Raji (cell line): ENCODE measurements around the gene LMTK3.

Experiments used
- POLR2A ChIP-seq: IDR thresholded peaks from 2 replicates; pipeline ENCODE4 v1.6.1; 2011; ENCODE audit warnings: low read depth, low read length, control low read depth; ENCODE audit not compliant: insufficient read depth

LMTK3 gene

GRCh38 chr19:48511800-48512503, at the start of gene LMTK3:
Gene LMTK3, minus strand, starts transcription at chr19:48511835. Its CDS starts 259 bp downstream, at chr19:48511576.
- no peak for TF ChIP-seq POLR2A

GRCh38 chr19:48561412-48561811, 49.8 kb upstream of the LMTK3 start:
- no peak for TF ChIP-seq POLR2A

- TF ChIP-seq POLR2A = no peak
Observed at GRCh38 chr19:48560095-48560530, 48.5 kb upstream of the LMTK3 start.

GRCh38 chr19:48558018-48558684, 46.5 kb upstream of the LMTK3 start:
- no peak for TF ChIP-seq POLR2A

- no peak for TF ChIP-seq POLR2A
Observed at GRCh38 chr19:48556825-48557224, 45.2 kb upstream of the LMTK3 start.

GRCh38 chr19:48556163-48556562, 44.5 kb upstream of the LMTK3 start:
- no peak for TF ChIP-seq POLR2A

GRCh38 chr19:48554385-48555091, 42.9 kb upstream of the LMTK3 start:
- no peak for TF ChIP-seq POLR2A

- no peak for TF ChIP-seq POLR2A
Observed at GRCh38 chr19:48553676-48554384, 42.2 kb upstream of the LMTK3 start.

- no peak for TF ChIP-seq POLR2A
Observed at GRCh38 chr19:48552406-48553322, 41.0 kb upstream of the LMTK3 start.

GRCh38 chr19:48551437-48552302, 40.0 kb upstream of the LMTK3 start, which contains the start of gene SULT2B1:
Gene SULT2B1, plus strand, starts transcription at chr19:48552172. Its CDS starts 81 bp downstream, at chr19:48552253.
- TF ChIP-seq POLR2A = no peak

- no peak for TF ChIP-seq POLR2A
Observed at GRCh38 chr19:48549380-48549779, 37.7 kb upstream of the LMTK3 start.

- TF ChIP-seq POLR2A = no peak
Observed at GRCh38 chr19:48548253-48548911, 36.7 kb upstream of the LMTK3 start.

- no peak for TF ChIP-seq POLR2A
Observed at GRCh38 chr19:48547722-48548121, 36.1 kb upstream of the LMTK3 start.
